ENCODE results near the gene TPCN2. TPM values are rescaled to one million over a fixed set of nuclear protein-coding genes. Genes with fewer than 3 reads are reported as not detected.

Gene TPCN2
- total RNA-seq, 1 experiment from 2014 or later, result 20.6 TPM

DNA sequence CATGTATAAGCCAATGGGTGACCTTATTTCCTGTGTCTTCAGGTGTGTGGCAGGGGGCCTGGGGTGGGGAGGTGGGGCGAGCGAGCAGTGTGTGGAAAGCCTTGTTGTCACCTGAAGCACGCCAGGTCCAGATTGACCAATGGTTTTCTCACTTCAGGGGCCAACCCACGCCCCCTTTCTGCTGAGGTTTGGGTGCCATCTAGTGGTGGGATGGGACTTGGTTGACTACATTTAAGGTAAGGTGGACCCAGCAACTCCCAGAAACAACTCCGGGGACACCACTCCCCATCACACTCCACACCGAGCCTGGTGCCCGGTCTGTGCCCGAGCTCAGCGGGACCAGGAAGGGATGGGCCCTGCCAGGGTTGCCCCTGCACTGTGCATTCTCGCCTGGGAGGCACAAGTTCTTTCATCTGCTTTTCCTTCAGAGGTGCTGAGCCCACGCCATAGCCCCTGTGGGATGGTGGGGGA lies 40.0 kb downstream of the TPCN2 start:
- peak; percentile 47 for DNase-seq (ENCODE audit: low read depth, low spot score)
- in situ Hi-C loops (cut with HindIII; ENCODE audit: low pct_unique_long_range_greater_than_20kb, low sequenced_read_pairs), result no loop called here
- no TSS peak for BruUV-seq (replicated peaks)
- Histone ChIP-seq H3K27ac (ENCODE audit: low read length) (no peak overlapping the region), H3K27me3 (ENCODE audit: control insufficient read depth, insufficient read depth, low read length) (no peaks in the 10 kb centered on the region), H3K36me3 (ENCODE audit: control insufficient read depth, insufficient read depth, low read length) (no peaks in the 10 kb centered on the region), H3K4me3 (ENCODE audit: low read depth in 2 of 2, low read length in 2 of 2) (no peak overlapping the region), H3K9me3 (ENCODE audit: control insufficient read depth, insufficient read depth, low read depth, low read length) (no peaks in the 10 kb centered on the region), H3K4me1 (ENCODE audit: control insufficient read depth, insufficient read depth, low read length) (peaks cover 7% of the 10 kb centered on the region)
- ChIA-PET CTCF (no interaction called here), POLR2A (no interaction called here)
- peak; percentile 88 for ATAC-seq
- TF ChIP-seq TCF7L2 (IDR thresholded peaks at IDR 0.05; ENCODE audit: low read depth, low read length), result no peak
- TF ChIP-seq, protein P1, sequence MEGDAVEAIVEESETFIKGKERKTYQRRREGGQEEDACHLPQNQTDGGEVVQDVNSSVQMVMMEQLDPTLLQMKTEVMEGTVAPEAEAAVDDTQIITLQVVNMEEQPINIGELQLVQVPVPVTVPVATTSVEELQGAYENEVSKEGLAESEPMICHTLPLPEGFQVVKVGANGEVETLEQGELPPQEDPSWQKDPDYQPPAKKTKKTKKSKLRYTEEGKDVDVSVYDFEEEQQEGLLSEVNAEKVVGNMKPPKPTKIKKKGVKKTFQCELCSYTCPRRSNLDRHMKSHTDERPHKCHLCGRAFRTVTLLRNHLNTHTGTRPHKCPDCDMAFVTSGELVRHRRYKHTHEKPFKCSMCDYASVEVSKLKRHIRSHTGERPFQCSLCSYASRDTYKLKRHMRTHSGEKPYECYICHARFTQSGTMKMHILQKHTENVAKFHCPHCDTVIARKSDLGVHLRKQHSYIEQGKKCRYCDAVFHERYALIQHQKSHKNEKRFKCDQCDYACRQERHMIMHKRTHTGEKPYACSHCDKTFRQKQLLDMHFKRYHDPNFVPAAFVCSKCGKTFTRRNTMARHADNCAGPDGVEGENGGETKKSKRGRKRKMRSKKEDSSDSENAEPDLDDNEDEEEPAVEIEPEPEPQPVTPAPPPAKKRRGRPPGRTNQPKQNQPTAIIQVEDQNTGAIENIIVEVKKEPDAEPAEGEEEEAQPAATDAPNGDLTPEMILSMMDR (IDR thresholded peaks at IDR 0.05), result peak; percentile 93
- intact Hi-C loops (cut with micrococcal nuclease; ENCODE audit: unreplicated experiment), result no loop called here

DNA sequence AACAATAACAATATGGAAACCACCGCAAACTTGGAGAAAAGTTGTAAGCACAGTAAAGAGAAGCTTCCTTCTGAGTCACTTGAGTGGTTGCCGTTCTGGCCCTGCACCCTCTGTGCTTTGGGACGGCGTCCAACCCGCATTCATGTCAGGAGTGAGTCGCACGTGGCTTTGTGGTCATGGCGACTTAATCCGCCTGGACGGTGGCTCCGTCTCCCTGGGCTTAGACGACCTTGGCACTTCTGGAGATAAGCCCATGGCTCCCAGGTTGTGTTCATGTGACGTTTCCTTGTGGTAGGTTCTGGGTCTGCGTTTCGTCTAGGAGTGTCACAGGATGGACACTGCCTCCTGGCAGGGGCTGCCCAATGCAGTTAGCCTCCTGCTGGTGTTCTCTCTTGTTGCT lies 40.5 kb downstream of the TPCN2 start:
- TF ChIP-seq TCF7L2 (IDR thresholded peaks at IDR 0.05; ENCODE audit: low read depth, low read length), result no peak
- TF ChIP-seq, protein P2, sequence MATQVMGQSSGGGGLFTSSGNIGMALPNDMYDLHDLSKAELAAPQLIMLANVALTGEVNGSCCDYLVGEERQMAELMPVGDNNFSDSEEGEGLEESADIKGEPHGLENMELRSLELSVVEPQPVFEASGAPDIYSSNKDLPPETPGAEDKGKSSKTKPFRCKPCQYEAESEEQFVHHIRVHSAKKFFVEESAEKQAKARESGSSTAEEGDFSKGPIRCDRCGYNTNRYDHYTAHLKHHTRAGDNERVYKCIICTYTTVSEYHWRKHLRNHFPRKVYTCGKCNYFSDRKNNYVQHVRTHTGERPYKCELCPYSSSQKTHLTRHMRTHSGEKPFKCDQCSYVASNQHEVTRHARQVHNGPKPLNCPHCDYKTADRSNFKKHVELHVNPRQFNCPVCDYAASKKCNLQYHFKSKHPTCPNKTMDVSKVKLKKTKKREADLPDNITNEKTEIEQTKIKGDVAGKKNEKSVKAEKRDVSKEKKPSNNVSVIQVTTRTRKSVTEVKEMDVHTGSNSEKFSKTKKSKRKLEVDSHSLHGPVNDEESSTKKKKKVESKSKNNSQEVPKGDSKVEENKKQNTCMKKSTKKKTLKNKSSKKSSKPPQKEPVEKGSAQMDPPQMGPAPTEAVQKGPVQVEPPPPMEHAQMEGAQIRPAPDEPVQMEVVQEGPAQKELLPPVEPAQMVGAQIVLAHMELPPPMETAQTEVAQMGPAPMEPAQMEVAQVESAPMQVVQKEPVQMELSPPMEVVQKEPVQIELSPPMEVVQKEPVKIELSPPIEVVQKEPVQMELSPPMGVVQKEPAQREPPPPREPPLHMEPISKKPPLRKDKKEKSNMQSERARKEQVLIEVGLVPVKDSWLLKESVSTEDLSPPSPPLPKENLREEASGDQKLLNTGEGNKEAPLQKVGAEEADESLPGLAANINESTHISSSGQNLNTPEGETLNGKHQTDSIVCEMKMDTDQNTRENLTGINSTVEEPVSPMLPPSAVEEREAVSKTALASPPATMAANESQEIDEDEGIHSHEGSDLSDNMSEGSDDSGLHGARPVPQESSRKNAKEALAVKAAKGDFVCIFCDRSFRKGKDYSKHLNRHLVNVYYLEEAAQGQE (IDR thresholded peaks at IDR 0.05; ENCODE audit: insufficient read depth in 1 of 2, low read depth in 2 of 2, low read length in 1 of 2), result no peak
- TF ChIP-seq, protein P1 (IDR thresholded peaks at IDR 0.05), result no peak
- no peak for TF ChIP-seq POLR2AphosphoS5 (IDR thresholded peaks at IDR 0.05; ENCODE audit: low read depth, low read length)
- no peak for TF ChIP-seq SIN3A (IDR thresholded peaks at IDR 0.05; ENCODE audit: borderline replicate concordance, insufficient read depth, low read depth, low read length)
- ChIA-PET CTCF (no interaction called here), POLR2A (no interaction called here)
- Histone ChIP-seq H3K9me3 (ENCODE audit: control insufficient read depth, insufficient read depth, low read depth, low read length) (no peaks in the 10 kb centered on the region), H3K4me3 (ENCODE audit: low read depth in 2 of 2, low read length in 2 of 2) (no peak overlapping the region), H3K4me1 (ENCODE audit: control insufficient read depth, insufficient read depth, low read length) (peaks cover 7% of the 10 kb centered on the region), H3K36me3 (ENCODE audit: control insufficient read depth, insufficient read depth, low read length) (no peaks in the 10 kb centered on the region), H3K27ac (ENCODE audit: low read length) (no peak overlapping the region), H3K27me3 (ENCODE audit: control insufficient read depth, insufficient read depth, low read length) (no peaks in the 10 kb centered on the region)
- DNase-seq (ENCODE audit: low read depth, low spot score) (no peak), ATAC-seq (peak; percentile 48)
- intact Hi-C loops (cut with micrococcal nuclease; ENCODE audit: unreplicated experiment), result no loop called here
- no TSS peak for BruUV-seq (replicated peaks)
- in situ Hi-C loops (cut with HindIII; ENCODE audit: low pct_unique_long_range_greater_than_20kb, low sequenced_read_pairs), result no loop called here
